GM18526 (cell line): ENCODE measurements around the gene SPEN.

ENCODE experiments used
- POLR2A ChIP-seq: IDR thresholded peaks from 3 replicates; pipeline ENCODE4 v1.6.1; 2011; ENCODE audit not compliant: insufficient read length; ENCODE audit errors: extremely low read depth

Gene SPEN

DNA sequence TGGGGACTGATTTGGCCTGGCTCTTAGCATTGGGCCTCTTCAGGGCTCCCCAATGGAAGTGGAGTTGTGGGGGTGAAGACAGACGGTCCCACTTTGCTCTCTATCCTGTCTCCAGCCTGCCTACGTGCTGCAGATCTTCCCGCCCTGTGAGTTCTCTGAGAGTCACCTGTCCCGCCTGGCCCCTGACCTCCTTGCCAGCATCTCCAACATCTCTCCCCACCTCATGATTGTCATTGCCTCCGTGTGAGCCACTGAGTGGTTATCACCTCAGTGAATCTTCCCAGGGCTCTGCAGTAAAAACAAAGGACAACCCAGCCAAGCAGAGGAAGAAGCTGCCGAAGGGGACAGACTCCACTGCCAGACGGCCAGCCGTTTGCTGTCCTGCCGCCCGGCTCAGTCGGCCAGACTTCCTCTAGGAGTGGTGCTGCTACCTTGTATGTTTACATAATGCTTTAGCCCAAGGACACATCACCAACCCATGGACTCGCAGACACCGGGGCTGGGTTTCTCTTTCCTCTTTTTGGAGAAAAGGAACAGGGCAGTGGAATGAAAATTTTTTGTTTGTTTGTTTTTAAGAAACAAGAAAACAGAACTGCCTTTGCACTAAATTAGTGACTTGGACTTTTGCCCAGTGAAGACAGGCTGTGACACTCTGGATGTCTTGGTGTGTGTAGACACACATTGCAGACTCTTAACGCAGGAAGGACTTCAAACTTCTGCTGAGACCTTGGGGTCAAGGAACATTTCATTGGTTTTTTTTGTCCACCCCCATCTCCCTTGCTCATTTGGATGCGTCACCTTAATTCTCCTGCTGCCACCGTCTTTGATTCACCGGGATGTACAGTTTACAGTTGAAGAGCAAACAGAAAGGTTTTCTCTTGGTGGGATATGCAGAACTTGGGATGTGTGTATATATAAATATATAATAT, 91.9 kb downstream of the SPEN start:
- no peak for TF ChIP-seq POLR2A

GRCh38 chr1:15940110-15941043, 92.9 kb downstream of the SPEN start:
- TF ChIP-seq POLR2A, result no peak

GRCh38 chr1:15941044-15941840, 93.7 kb downstream of the SPEN start:
- TF ChIP-seq POLR2A, result no peak

DNA sequence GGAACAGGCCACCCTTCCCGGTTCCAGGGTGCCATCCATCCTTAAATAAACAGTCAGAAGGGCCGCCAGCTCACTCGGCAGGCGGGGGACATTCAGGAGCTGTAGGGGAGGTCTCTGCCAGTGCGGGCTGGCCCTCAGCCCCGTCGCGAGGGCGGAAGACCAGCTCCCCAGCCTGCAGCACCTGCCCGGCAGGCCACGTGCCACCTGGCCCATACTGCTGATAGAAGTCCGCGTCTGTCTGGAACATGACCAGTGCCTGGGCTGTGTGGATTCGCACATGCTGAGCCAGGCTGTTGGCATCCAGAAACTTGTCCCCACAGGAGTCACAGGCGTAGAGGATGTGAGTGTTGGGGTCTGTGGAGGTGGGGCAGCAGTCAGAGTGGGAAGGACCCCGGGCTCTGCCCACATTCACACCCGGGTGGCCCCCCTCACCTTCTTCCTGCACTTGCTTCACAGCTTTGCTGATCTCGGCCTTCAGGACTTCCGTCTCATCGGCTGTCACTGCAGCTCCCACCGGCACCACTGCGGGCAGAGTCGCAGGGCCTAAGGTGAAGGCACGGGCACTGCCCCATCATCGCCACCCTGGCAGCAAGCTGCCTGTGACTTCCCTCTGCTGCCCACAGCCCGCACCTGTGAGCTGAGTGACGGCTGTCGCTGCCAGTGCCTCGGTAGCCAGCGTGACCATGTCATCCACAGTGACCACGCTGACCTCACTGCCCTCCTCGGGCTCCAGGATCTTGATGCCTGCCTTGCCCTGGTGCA, 94.6 kb downstream of the SPEN start:
- TF ChIP-seq POLR2A, result no peak

DNA sequence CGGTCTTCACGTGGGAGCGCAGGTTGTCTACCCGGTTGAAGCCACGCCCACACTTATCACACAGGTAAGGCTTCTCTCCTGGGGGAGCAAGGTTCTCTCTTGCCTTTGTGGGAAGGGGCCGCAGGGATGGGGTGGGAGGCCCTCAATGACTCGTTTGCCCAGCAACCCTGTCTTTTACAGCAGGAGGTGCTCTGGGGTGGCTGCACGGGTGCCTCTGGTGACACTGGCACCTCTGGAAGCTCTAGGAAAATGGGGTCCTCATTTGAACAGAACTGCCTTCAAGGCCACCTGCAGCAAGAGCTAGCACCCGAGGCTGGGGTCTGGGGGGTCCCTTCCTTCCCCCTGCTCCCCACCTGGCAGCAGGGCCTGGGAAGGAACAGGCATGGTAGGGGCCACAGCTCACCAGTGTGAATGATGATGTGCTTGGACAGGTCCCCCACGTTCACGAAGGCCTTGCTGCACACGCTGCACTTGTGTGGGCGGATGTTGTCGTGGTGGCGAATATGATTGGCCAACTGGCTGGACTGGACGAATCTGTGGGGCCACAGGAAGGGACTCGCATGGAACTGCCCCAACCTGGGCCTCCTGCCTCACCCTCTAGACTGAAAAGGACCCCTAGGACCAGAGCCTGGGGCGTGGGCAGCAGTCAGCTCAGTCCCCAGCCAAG, 95.3 kb downstream of the SPEN start:
- no peak for TF ChIP-seq POLR2A

- no peak for TF ChIP-seq POLR2A
These were observed 96.0 kb downstream of the SPEN start for GRCh38 chr1:15943328-15943991.

- no peak for TF ChIP-seq POLR2A
These were observed 96.4 kb downstream of the SPEN start for GRCh38 chr1:15943992-15944307.

- no peak for TF ChIP-seq POLR2A
These were observed 97.0 kb downstream of the SPEN start for GRCh38 chr1:15944308-15945010.

- no peak for TF ChIP-seq POLR2A
These were observed 97.7 kb downstream of the SPEN start for GRCh38 chr1:15945011-15945831.

- no peak for TF ChIP-seq POLR2A
These were observed 98.4 kb downstream of the SPEN start for GRCh38 chr1:15945832-15946448.

DNA sequence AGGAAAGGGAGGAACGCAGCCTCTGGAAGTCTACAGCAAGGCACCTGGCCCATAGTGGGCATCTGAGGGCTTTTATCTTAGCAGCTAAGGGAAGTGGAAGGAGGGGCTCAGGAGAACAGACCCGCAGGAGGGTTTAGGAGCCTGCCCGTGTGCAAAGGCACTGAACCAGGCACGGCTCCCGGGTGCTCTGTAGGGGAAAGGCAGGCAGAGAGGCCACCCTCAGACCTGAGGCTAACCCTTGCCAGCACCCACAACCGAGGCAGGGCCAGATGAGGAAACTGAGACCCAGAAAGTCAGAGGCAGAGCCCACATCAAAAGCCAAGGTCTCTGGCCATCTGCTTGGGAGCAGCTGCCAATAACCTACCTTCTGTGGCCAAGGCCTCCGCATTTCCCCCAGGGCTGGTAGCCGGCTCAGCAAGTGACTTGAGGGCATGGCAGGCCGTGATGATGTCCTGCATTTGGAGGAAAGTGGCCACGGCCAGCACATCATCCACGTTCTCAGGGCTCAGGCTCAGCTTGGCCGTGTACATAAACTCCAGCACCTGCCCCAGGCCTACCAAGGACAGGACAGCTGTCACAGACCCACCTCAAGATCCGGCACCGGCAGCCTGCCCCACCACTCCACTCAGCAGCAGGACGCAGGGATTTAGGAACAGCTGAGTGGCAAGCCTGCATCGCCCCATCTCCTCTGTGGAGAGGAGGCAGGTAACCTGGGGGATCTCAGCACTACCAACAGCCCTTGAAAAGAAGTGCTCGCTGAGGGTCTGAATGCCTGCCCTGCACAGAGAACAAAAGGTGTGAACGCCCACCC, 99.3 kb downstream of the SPEN start:
- TF ChIP-seq POLR2A, result no peak
